ENCODE data around the gene LRRC4B.
A peak's percentile ranks its signal among the peaks of the same experiment; 100 is the strongest.

The LRRC4B gene

DNA sequence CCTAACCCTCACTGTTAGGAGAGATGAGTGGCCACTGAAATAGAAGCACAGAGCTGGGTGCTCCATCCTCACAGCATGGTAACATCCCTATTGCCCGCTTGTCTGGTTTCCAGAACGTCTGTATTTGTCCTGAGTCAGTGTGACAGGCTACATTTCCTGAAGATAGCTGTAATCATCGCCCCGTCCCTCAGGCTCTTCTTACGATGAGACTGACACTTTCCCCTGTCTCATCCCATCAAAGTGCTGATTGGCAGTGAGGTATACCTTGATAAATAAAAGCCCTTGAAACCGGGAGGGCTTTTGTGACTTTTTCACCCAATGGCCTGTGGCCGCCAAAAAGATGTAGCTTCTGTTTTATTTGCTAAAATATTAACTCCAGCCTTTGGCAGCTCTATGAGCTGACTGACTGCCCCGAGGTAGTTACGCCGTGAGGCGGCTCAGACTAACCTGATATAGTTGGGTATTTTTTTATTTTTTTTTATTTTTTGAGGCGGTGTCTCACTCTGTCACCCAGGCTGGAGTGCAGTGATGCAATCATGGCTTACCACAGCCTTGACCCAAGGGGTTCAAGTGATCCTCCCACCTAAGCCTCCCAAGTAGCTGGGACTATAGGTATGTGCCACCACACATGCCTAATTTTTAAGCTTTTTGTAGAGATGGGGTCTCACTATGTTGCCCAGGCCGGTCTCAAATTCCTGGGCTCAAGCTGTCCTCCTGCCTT, 5.7 kb upstream of the LRRC4B start:
- no peak for DNase-seq (ENCODE audit: low read depth, low spot score)

DNA sequence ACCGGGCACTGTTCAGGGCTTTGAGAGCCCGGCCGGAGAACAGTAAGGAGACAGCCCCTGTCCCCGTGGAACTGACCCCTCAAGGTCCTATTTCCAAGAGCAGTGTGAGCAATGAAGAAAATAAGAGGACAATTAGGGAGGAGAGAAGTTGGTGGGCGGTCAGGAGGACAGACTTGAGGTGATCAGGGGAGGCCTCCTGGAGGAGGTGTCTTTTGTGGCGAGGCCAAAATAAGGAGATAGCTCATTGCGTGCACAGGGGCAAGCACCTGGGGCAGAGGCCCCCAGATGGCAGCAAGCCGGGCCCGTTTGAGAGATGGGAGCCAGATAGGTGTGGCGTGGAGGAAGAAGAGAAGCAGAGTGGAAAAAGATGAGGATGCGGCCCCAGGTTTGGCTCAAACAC, 2.8 kb upstream of the LRRC4B start:
- no peak for DNase-seq (ENCODE audit: low read depth, low spot score)

DNA sequence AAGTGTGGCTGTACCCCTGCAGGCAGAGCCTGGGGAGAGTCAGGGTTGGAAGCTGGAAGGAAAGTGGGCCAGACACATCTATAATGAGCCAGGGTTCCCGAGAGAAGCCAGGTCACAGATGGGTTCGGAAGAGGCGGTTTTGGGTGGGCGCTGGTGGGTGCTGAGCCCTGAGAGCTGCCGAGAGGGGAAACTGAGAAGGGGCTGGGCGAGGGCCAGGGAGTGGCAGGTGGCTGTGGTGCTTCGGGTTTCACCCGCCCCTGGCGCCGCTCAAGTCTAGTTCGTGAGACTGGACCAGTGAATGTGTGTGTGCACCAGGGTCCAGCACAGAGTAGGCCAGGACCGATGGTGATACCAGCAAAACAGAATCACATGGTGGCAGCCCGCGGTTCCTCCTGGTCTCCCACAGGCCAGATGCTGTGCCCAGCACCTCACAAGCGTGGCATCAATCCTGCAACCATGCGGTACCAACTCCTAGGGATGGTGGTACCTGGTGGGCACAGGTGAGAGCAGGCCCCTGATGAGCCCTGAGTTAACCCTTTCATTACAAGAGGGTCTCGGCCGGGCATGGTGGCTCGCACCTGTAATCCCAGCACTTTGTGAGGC, 1.8 kb upstream of the LRRC4B start:
- no peak for DNase-seq (ENCODE audit: low read depth, low spot score)

DNA sequence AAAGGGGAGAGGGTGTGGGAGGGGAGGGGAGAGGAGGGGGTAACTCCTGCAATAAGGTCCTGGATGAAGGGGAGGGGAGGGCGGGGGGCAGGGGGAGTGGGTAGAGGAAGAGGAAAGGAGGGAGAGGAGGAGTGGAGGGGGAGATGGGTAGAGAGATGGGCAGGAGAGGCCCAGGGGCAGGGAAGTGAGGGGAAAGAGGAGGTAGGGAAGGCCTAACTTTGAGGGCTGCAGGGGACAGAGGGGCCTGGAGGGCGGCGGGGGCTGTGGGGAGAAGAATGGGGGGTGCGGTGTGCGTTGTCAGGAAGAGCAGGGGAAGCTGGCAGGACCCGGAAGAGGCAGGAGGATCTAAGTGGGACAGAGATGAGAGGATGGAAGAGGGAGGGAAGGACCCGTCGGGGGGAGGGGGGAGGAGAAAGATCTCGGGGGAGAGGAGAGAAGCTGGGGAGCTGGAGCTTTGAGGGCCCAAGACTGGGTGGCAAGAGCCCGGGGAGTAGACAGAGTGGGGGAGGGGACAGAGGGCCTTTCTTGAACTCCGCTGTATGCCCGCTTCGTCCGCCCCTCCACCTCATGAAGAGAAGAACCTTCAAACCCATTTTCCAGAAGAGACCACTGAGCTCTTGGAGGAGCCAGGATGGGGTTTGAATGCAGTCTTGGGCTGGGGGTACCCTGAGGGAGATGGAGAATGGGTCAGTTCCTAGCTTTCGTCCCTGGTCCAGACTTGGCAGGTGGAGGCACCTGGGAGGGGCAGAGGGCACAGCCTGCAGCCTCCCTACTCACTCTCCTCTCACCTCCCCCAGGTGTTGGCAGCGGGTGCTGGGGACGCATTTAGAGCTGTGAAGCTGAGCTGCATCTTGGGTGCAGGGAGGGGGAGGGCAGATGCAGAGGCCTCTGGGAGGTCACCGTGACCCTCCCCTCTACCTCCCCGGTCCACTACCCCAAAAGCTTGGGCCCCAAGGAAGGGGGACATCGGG, 778 bp upstream of the LRRC4B start:
- DNase-seq (ENCODE audit: low read depth, low spot score): no peak

DNA sequence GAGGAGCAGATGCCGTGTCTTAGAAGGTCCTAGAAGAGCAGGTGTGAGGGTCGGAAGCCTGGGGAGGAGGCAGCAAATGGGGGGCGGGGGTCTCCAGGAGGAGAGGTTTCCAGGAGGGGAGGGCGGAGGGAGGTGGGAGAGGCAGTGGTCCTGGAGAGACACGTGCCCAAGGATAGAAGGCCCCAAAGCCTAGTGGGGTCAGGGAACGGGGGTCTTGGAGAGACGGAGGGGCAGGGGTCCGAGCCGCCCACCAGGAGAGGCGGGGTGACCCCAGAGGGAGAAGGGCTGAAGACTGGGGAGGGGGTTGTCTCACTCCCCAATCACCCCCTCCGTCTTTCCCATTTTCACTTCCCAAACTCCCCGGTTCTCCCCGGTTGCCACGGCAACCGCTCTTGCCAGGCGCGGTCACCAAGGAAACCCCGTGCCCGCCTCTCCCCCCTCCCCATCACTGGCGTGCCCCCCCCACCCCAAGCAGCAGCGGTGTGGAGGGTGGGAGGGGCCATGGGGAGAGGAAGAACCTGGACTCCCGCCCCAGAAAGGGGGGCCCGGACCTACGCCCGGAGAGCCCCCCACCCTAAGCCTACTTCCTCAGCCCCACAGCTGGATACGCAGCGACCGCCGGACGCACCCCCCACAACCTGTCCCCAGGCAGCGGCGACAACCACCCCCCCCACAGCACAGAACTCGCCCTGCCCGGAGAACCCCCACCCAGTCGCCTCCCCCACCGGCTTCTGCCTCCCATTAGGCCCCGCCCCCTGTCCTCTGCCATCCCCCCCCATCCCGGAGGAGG, 988 bp downstream of the LRRC4B start:
- DNase-seq (ENCODE audit: low read depth, low spot score): no peak

DNA sequence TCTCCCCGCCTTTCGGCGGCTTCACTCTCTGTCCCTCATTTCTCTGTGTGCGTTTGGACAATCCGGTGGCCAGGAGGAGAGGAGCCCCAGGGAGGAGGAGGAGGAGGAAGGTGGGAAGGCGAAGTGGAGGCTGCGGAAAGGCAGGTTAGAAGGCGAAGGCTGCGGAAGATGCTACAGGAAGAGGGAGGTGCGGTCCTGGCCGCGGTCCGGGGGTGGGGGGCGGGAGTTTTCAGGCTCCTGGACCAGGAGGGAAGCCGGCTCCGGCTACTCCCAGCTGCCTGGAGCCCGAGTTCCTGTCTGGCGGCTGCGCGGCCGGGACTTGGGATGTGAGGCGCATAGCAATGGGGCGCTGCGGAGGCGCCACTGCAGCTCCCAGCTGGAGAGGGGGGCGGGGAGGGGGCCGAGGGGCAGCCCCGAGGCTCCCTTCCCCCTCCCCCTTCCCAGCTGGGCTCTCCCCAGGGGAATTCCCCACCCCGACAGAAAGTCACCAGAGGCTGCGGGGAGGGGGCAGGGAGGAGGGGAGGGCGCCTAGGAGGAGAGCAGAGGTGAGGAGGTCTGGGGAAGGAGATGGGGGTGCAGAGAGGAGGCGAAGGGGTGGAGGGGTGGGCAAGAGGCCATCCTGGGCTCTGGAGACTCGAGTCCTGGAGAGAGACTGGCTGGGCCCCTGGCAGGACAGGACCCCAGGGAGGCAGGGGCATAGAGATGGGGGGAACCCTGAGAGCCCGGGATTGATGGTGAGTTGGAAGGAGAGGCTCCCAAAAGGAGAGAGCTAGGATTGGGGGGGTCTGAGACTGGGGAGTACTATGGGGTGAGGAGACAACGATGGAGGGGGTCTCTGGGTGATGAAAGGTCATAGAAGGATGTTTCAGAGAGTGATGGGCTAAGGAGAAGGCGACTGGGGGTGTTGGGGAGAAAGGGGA, 2.0 kb downstream of the LRRC4B start:
- no peak for DNase-seq (ENCODE audit: low read depth, low spot score)

DNA sequence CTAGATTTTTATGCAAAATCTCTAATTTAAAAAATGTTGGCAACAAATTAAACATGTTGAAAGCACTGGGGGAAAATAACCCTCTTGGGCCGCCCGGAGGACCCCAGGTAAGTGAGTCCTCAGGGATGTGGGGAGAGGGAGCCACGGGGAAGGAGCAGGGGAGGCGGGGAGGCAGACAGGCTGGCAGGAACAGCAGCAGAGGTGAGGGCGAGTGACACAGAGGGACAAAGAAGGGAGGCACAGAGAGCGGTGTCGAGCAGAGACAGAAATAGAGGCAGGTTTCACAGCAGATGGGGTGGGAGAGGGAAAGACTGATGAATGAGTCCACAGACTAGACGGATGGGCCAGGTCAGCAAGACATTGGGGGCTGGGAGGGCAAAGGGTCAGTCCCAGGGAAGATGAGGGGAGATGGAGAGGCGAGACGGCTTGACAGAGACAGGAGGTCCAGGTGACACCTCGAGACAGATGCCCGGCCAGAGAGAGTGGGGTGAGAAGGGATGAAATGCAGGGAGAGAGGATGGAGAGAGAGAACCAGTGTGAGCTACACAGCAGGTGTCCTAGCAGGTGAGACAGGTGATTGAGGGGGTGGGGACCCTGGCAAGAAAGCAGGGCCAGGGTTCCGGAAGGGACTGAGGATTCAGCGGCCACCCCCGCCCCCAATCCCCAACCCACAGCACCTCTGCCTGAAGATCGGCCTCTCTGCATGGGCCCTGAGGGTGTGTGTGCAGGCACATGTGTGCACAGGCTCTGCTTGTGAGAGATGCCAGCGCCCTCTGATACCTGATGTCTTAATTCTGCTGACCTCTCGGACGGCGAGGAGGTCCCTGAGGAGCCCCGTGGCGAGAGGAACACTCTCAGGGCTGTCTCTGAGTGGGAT, 3.8 kb downstream of the LRRC4B start:
- DNase-seq (ENCODE audit: low read depth, low spot score): no peak

DNA sequence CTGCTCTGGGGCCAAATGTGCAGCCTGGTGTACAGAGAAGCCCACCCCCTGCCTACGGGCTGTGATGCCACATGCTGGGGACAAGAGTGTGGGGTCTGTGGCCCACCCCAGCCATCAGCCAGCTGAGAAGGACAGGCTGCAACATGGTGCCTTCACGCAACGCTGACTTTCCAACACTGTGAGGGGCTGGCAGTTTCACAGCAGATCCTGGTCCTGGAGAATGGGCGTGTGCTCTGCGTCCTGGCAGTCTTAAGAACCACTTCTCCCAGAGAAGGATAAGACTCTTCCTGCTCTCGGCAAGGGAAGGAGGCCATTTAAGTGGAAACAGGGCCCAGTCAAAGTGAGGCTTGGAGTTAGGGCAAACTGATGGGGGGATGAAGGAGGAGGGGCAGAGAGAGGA, 4.6 kb downstream of the LRRC4B start:
- no peak for DNase-seq (ENCODE audit: low read depth, low spot score)

DNA sequence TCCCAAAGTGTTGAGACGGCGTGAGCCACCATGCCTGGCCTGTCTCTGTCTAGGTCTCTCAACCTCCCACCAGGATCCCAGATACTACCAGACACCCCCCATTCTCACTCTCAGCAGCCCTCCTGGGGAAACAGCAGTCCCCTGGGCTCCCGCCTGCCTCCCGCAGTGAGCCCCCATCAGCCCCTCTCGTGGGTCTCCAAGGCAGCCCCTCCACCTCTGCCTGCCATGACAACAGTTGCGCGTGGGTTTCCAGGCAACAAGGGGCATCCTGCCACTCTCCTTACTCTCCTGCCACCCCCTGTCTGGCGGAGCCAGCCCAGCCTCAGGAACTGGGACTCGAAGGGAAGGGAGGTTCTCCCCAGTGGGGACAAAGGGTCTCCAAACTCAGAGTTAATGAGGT, 5.2 kb downstream of the LRRC4B start:
- no peak for DNase-seq (ENCODE audit: low read depth, low spot score)

DNA sequence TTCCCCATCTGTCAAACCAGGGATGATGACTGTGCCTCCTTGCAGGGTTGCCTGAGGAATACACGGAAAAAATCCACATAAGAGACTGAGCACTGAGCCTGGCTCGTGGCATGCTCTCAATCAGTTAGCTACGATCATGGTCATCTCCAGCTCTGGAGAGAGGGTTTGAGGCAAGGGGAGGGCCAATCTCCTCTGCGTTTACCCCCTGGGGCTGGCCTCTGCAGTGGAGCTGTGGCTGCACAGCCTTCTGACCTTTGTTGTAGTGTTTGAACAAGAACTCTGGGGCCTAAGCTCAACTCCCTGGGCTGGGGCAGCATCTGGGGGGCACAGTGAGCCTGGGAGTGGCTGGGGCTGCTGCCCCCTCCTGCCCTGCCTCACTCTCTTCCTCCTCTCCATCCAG, 5.9 kb downstream of the LRRC4B start:
- DNase-seq (ENCODE audit: low read depth, low spot score): no peak

DNA sequence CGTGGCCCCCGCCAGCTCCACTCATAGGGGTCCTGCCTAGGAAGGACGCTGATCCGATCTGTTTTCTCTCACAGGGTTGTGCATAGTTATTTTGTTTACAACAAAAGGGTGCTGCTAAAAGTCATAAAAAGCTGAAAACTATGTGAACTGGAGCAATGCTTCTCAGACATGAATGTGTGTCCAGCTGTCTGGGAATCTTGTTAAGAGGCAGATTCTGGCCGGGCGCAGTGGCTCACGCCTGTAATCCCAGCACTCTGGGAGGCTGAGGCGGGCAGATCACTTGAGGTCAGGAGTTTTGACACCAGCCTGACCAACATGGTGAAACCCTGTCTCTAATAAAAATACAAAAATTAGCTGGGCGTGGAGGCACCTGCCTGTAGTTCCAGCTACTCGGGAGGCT, 8.6 kb downstream of the LRRC4B start:
- DNase-seq (ENCODE audit: low read depth, low spot score): no peak

DNA sequence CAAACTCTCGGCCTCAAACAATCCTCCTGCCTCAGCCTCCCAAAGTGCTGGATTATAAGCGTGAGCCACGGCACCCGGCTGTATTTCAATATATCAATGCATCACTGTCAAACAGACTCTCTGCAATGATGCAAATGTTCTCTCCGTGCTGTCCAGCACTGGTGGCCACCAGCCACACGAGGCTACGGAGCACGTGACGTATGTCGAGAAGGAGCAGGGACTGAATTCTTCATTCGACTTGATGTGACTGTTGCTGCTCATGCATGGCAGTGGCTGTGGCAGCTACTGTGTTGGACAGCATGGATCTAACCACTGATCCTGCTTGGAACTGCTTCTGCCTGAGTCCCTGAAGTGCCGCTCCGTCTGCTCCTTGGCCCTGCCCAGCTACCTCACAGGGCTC, 9.8 kb downstream of the LRRC4B start:
- no peak for DNase-seq (ENCODE audit: low read depth, low spot score)

DNA sequence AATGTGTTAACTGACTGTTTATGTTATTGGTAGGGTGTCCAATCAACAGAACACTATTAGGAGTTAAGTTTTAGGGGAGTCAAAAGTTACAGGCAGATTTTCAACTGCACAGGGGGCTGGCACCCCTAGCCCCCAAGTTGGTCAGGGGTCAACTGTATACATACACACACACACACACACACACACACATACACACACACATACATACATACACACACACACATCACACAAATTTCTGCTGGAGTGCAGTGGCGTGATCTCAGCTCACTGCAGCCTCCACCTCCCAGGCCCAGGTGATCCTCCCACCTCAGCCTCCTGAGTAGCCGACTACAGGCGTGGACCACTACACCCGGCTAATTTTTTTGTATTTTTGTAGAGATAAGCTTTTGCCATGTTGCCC, 10.2 kb downstream of the LRRC4B start:
- DNase-seq (ENCODE audit: low read depth, low spot score): no peak

DNA sequence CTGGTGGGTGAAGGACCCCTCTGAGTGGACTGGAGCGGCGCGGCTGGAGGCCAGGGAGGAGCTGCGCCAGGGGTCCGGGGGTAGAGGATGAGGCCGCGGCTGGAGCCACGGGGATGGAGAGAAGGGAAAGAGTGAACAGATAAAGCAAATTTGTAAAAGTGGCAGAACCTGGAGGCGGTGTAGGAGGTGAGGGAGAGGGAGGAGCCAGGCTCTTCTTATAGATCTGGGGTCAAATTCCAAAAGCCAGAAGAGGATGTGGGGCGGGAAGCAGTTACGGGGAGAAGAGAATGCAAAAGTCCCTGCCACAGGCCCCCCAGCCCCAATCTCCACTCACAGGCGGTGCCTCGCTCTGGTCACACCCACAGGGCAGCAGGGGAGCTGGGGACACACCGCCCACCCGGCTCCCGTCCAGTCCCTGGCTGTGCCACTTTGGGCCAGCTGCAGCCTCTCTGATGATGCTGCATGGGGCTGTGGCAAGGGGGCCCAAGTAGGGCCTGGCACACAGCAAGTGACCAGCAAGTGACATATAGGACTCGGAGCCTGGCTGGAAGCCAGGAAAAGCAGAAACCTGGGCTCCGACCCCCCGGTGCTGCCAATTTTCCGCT, 11.1 kb downstream of the LRRC4B start:
- DNase-seq (ENCODE audit: low read depth, low spot score): no peak

DNA sequence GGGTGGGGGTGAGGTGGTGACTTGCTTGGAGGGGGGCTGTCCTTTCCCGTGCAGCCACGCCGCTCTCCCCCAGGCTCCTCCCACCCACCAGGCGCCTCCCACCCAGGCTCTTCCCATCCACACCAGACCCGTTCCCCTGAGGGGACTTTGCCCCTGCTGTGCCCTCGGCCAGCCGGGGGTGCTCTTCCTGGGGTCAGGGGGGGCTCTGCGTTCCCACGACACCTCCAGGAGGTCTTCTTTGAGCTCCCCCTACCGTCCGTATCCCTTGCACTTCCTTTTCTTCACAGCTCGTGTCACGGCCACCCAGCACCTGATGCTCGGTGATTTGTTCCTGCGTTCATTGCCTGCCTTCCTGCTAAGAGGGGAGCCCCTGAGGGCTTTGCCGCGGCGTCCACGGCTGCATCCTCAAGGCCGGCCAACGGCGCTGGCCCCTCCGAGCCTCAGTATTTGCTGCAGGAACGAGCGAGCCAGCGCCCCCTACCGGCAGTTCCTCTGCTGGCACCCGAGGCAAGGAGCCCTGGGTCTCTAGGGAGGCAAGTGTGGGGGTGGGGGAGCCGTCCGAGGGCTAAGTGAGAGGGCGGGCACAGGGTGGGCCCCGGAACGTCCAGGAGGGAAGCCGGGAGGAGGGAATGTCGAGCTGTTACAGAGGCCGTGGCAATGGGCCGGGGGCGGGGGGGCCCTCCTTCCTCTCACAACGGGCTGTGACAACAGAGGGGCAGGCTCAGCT, 11.8 kb downstream of the LRRC4B start:
- peak; percentile 20 for DNase-seq (ENCODE audit: low read depth, low spot score)

DNA sequence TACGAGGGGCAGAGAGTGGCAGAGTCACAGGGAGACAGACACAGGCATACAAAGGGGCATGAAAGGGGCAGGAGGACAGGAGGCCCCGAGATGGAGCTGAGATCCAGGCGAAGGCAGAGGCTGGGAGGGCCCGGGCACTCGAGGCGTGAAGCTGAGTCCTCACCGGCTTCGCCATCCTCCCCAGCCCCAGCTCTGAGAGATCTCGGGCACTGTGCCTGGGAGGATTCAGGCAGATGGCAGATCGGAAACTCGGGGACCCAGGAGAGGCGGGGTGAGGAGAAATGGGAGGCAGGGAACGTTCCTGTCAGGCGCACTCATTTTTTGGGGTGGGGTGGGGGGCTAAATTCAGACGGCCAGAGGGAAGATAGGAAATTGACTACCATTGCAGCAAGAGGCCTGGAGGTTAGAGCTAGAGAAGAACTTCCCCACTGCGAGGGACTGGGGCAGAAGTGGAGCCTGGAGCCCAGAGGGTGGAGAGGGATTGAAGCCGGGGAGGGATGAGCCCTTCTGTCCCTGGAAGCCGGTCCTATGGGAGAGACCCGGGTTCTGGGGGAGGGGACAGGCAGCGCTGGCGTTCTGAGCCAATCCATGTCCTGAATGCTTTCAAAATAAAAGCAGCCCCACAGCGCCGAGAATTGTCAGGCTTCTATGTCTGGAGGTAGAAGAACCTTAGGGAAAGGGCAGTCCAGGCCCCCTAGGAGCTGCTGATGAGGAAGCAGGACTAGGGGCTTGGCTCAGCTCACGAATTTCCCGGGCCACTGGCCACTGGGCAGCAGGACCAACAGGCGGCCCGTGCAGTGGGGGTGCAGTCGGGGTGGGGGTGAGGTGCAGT, 12.6 kb downstream of the LRRC4B start:
- DNase-seq (ENCODE audit: low read depth, low spot score): no peak

DNA sequence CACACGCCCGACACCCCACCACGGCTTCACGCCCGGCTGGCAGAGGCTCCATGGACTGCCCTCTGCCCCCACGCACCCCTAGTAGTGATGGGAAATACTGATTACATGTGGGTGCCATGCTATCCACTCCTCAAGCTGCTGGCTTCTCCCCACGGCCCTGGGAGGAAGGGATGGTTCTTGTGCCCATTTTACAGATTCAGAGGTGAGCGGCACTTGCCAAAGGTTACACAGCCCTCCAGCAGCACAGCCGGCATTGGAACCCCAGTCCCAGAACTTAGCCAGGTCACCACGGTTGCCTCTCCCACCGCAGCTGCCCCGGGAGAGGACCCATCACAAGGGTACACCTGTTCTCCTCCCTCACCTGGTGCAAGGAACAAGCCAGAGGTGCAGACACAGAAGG, 13.2 kb downstream of the LRRC4B start:
- DNase-seq (ENCODE audit: low read depth, low spot score): no peak

DNA sequence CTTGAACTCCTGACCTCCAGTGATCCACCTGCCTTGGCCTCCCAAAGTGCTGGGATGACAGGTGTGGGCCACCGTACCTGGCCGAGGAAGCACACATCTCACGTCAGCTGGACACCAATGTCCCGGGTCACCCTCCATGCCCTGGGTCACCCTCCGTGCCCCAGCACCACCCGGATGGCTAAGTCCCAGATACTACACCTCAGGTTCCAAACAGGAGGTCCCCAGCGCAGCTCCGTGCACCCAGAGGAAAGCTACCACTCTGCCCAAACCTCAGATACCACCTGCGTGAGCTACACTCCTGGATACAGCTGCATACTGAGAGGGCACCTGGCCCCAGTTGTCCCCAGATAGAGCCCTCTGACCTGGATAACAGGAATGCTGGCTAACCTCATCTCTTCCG, 14.0 kb downstream of the LRRC4B start:
- no peak for DNase-seq (ENCODE audit: low read depth, low spot score)

All from smooth muscle cell of the brain vasculature (primary cell).